ENCODE measurements around the gene SLC3A2.

The SLC3A2 gene

GRCh38 chr11:62875698-62876478 lies 4.8 kb upstream of the SLC3A2 start:
- TF ChIP-seq CTCF (IDR thresholded peaks at IDR 0.05) = no peak

GRCh38 chr11:62876712-62877111 lies 4.0 kb upstream of the SLC3A2 start:
- no peak for TF ChIP-seq CTCF (IDR thresholded peaks at IDR 0.05)

GRCh38 chr11:62879235-62879978 lies 1.3 kb upstream of the SLC3A2 start:
- no peak for TF ChIP-seq CTCF (IDR thresholded peaks at IDR 0.05)

GRCh38 chr11:62880231-62880802 lies 379 bp upstream of the SLC3A2 start:
- no peak for TF ChIP-seq CTCF (IDR thresholded peaks at IDR 0.05)

- peak; percentile 19; the same call in 1 of the 2 replicates for TF ChIP-seq CTCF (IDR thresholded peaks at IDR 0.05)
These were observed 1.1 kb downstream of the SLC3A2 start for GRCh38 chr11:62881579-62882430.

GRCh38 chr11:62882431-62882749 lies 1.7 kb downstream of the SLC3A2 start:
- TF ChIP-seq CTCF (IDR thresholded peaks at IDR 0.05) = no peak

All from LNCAP (cell line).